ENCODE measurements around the gene MOV10L1. TPM values are rescaled to one million over a fixed set of nuclear protein-coding genes. Genes with fewer than 3 reads are reported as not detected.
"Not testable (repeated sequence)": the region's sequence is repeated elsewhere in the genome, so short reads cannot be mapped to it uniquely, and the experiment has no call there.

The MOV10L1 gene
- total RNA-seq, 2 donors from 2014 or later = not detected

GRCh38 chr22:50136581-50137015, 46.8 kb downstream of the MOV10L1 start:
- Mint-ChIP-seq H3K4me3 (no peak overlapping the region), H3K4me1 (ENCODE audit: low read depth in 2 of 2) (no peaks in the 10 kb centered on the region), H3K36me3 (no peaks in the 10 kb centered on the region), H3K9me3 (no peaks in the 10 kb centered on the region), H3K27me3 (peaks cover 2 to 11% of the 10 kb centered on the region in 2 donors), H3K27ac (no peak overlapping the region)
- DNase-seq (ENCODE audit: low spot score) (no peak), ATAC-seq (no peak)

- H3K27me3 Mint-ChIP-seq = peaks cover 2 to 11% of the 10 kb centered on the region in 2 donors
- ATAC-seq; H3K4me1 Mint-ChIP-seq (ENCODE audit: low read depth in 2 of 2); H3K27ac Mint-ChIP-seq; H3K9me3 Mint-ChIP-seq; DNase-seq (ENCODE audit: low spot score); H3K4me3 Mint-ChIP-seq; H3K36me3 Mint-ChIP-seq: not testable (repeated sequence)
These were observed 47.5 kb downstream of the MOV10L1 start for GRCh38 chr22:50137277-50137676.

GRCh38 chr22:50138041-50138440, 48.2 kb downstream of the MOV10L1 start:
- H3K27me3 Mint-ChIP-seq = peaks cover 4 to 11% of the 10 kb centered on the region in 2 donors
- H3K4me1 Mint-ChIP-seq (ENCODE audit: low read depth in 2 of 2) = no peaks in the 10 kb centered on the region
- no peak overlapping the region for H3K27ac Mint-ChIP-seq
- DNase-seq (ENCODE audit: low spot score) (no peak), ATAC-seq (no peak)
- no peaks in the 10 kb centered on the region for H3K36me3 Mint-ChIP-seq
- no peak overlapping the region for H3K4me3 Mint-ChIP-seq
- H3K9me3 Mint-ChIP-seq = no peaks in the 10 kb centered on the region

- no peak overlapping the region for H3K4me3 Mint-ChIP-seq
- H3K36me3 Mint-ChIP-seq = no peaks in the 10 kb centered on the region
- H3K27ac Mint-ChIP-seq = no peak overlapping the region
- ATAC-seq (no peak), DNase-seq (ENCODE audit: low spot score) (no peak)
- peaks cover 4 to 11% of the 10 kb centered on the region in 2 donors for H3K27me3 Mint-ChIP-seq
- no peaks in the 10 kb centered on the region for H3K9me3 Mint-ChIP-seq
- no peaks in the 10 kb centered on the region for H3K4me1 Mint-ChIP-seq (ENCODE audit: low read depth in 2 of 2)
These were observed 49.2 kb downstream of the MOV10L1 start for GRCh38 chr22:50138988-50139387.

GRCh38 chr22:50139843-50140415, 50.1 kb downstream of the MOV10L1 start:
- H3K9me3 Mint-ChIP-seq = no peaks in the 10 kb centered on the region
- ATAC-seq = no peak
- H3K4me3 Mint-ChIP-seq = no peak overlapping the region
- H3K4me1 Mint-ChIP-seq (ENCODE audit: low read depth in 2 of 2) = no peaks in the 10 kb centered on the region
- H3K27me3 Mint-ChIP-seq = peaks cover 4 to 11% of the 10 kb centered on the region in 2 donors
- H3K27ac Mint-ChIP-seq = no peak overlapping the region
- DNase-seq (ENCODE audit: low spot score) = no peak
- H3K36me3 Mint-ChIP-seq = no peaks in the 10 kb centered on the region

- ATAC-seq = no peak
- H3K27ac Mint-ChIP-seq = no peak overlapping the region
- H3K4me1 Mint-ChIP-seq (ENCODE audit: low read depth in 2 of 2) = no peaks in the 10 kb centered on the region
- H3K36me3 Mint-ChIP-seq = no peaks in the 10 kb centered on the region
- DNase-seq (ENCODE audit: low spot score) = no peak
- no peak overlapping the region for H3K4me3 Mint-ChIP-seq
- peaks cover 4 to 11% of the 10 kb centered on the region in 2 donors for H3K27me3 Mint-ChIP-seq
- H3K9me3 Mint-ChIP-seq = no peaks in the 10 kb centered on the region
These were observed 50.8 kb downstream of the MOV10L1 start for GRCh38 chr22:50140615-50141014.

- Mint-ChIP-seq H3K9me3 (no peaks in the 10 kb centered on the region), H3K4me3 (no peak overlapping the region), H3K27ac (no peak overlapping the region), H3K36me3 (no peaks in the 10 kb centered on the region), H3K4me1 (ENCODE audit: low read depth in 2 of 2) (no peaks in the 10 kb centered on the region), H3K27me3 (peaks cover 2 to 7% of the 10 kb centered on the region in 2 donors)
- ATAC-seq (no peak), DNase-seq (ENCODE audit: low spot score) (no peak)
These were observed 51.7 kb downstream of the MOV10L1 start for GRCh38 chr22:50141462-50141861.

- H3K9me3 Mint-ChIP-seq = no peaks in the 10 kb centered on the region
- no peak for ATAC-seq
- H3K4me3 Mint-ChIP-seq = no peak overlapping the region
These were observed 52.1 kb downstream of the MOV10L1 start for GRCh38 chr22:50141891-50142363.

GRCh38 chr22:50143096-50143495, 53.3 kb downstream of the MOV10L1 start:
- H3K36me3 Mint-ChIP-seq = no peaks in the 10 kb centered on the region
- H3K27me3 Mint-ChIP-seq = peaks cover 2 to 6% of the 10 kb centered on the region in 2 donors
- peaks cover 0 to 2% of the 10 kb centered on the region in 2 donors for H3K4me1 Mint-ChIP-seq (ENCODE audit: low read depth in 2 of 2)
- DNase-seq (ENCODE audit: low spot score) (no peak), ATAC-seq (no peak)
- no peaks in the 10 kb centered on the region for H3K9me3 Mint-ChIP-seq
- no peak overlapping the region for H3K4me3 Mint-ChIP-seq
- no peak overlapping the region for H3K27ac Mint-ChIP-seq

More at GRCh38 chr22:50141891-50142363, 52.1 kb downstream of the MOV10L1 start:
- Mint-ChIP-seq H3K4me1 (ENCODE audit: low read depth in 2 of 2) (peaks cover 0 to 2% of the 10 kb centered on the region in 2 donors), H3K27ac (no peak overlapping the region), H3K27me3 (peaks cover 2 to 6% of the 10 kb centered on the region in 2 donors), H3K36me3 (no peaks in the 10 kb centered on the region)
- no peak for DNase-seq (ENCODE audit: low spot score)

- peaks cover 2 to 6% of the 10 kb centered on the region in 2 donors for H3K27me3 Mint-ChIP-seq
- no peak overlapping the region for H3K4me3 Mint-ChIP-seq
- H3K36me3 Mint-ChIP-seq = no peaks in the 10 kb centered on the region
- no peaks in the 10 kb centered on the region for H3K9me3 Mint-ChIP-seq
- ATAC-seq (no peak), DNase-seq (ENCODE audit: low spot score) (no peak)
- peaks cover 0 to 2% of the 10 kb centered on the region in 2 donors for H3K4me1 Mint-ChIP-seq (ENCODE audit: low read depth in 2 of 2)
- no peak overlapping the region for H3K27ac Mint-ChIP-seq
These were observed 54.3 kb downstream of the MOV10L1 start for GRCh38 chr22:50144005-50144614.

GRCh38 chr22:50145721-50146438, 56.1 kb downstream of the MOV10L1 start:
- H3K36me3 Mint-ChIP-seq = no peaks in the 10 kb centered on the region
- ATAC-seq = no peak

GRCh38 chr22:50146439-50147238, 56.8 kb downstream of the MOV10L1 start:
- peaks cover 0 to 4% of the 10 kb centered on the region in 2 donors for H3K4me1 Mint-ChIP-seq (ENCODE audit: low read depth in 2 of 2)
- no peak overlapping the region for H3K27ac Mint-ChIP-seq
- DNase-seq (ENCODE audit: low spot score) (no peak), ATAC-seq (no peak)
- no peaks in the 10 kb centered on the region for H3K9me3 Mint-ChIP-seq
- H3K27me3 Mint-ChIP-seq = peaks cover 0 to 2% of the 10 kb centered on the region in 2 donors
- H3K4me3 Mint-ChIP-seq = no peak overlapping the region
- H3K36me3 Mint-ChIP-seq = no peaks in the 10 kb centered on the region

More at GRCh38 chr22:50145721-50146438, 56.1 kb downstream of the MOV10L1 start:
- no peak overlapping the region for H3K4me3 Mint-ChIP-seq
- H3K27me3 Mint-ChIP-seq = peaks cover 0 to 2% of the 10 kb centered on the region in 2 donors
- no peak overlapping the region for H3K27ac Mint-ChIP-seq
- H3K4me1 Mint-ChIP-seq (ENCODE audit: low read depth in 2 of 2) = peaks cover 0 to 4% of the 10 kb centered on the region in 2 donors
- H3K9me3 Mint-ChIP-seq = no peaks in the 10 kb centered on the region
- no peak for DNase-seq (ENCODE audit: low spot score)

Measured in natural killer cell treated with Interleukin-12 subunit alpha and Interleukin-12 subunit beta and Interleukin-15 and Interleukin-18, amount 100 ng/mL, for 72 hours (primary cell).